ENCODE results near the gene SPART. TPM values are rescaled to one million over a fixed set of nuclear protein-coding genes. Genes with fewer than 3 reads are reported as not detected.

SPART gene
- total and polyA plus RNA-seq, 4 experiments from 2014 or later = 44.7 to 67.0 (median 56.4) TPM

DNA sequence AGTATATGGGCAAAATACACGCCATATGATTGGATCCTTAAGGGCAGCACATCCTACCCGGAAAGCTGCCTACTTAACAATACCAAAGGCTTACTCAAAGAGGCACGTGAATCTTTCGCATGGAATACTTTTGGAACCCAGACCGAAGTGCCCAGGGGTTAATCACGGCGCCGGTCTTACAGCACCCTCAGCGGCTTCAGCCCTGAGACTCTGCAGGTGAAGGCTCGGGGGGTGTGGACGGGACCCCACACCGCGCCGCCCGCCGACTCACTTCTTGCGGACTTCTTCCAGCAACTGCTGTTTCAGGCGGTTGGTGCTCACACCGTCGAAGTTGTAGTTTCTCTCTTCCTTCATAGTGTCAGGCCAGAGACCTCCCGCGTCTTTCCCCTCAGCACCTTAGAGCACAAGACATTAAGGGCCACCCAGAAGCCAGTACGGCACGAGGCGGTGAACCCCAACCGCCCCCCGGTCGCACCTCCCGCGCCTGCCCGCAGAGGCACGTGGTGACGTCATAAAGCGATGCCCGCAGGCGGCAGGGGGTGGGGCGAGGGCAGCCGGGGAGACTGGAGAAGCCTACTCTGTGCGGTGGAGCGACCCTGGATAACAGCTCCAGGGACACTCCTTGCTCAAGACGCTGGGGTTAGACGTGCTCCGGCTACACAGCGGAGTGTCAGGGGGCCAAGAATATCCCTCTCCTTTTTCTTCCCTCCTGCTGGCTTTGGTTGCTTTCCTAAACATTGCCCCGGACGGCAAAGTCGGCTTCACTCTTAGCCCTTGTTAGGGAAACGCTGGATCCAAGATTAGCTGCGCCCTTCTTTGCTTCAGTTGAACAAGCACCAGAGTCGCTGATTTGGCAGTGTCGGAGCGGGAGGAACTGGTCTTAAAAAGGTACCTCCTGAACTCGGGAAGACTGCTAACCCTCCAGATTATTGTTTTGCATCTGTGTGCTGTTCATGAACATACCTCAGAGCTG is 48.5 kb downstream of the SPART start, which contains the start of gene CCDC169:
TSS of gene CCDC169 (minus strand) at position 449 of the 973 bp plus-strand sequence. CDS start at position 354, 95 bp downstream.
- no peaks in the 10 kb centered on the region for H3K9me3 Mint-ChIP-seq
- H3K36me3 Mint-ChIP-seq = no peaks in the 10 kb centered on the region
- Histone ChIP-seq H3K27ac (ENCODE audit: low read depth, low read length) (no peak within 1 kb of the TSS), H3K4me3 (ENCODE audit: low read length in 2 of 2) (peak within 1 kb of the TSS in 1 of 2 donors; percentile 54), H3K27me3 (ENCODE audit: insufficient read depth, low read length) (no peaks in the 10 kb centered on the region), H3K9me3 (ENCODE audit: control insufficient read depth in 1 of 2, low read length in 2 of 2) (no peaks in the 10 kb centered on the region), H3K36me3 (ENCODE audit: insufficient read depth, low read length) (no peaks in the 10 kb centered on the region), H3K4me1 (ENCODE audit: insufficient read depth, low read length) (peaks cover 8% of the 10 kb centered on the region)
- H3K4me3 Mint-ChIP-seq = peak within 1 kb of the TSS; percentile 81 to 90 (median 86)
- intact Hi-C loops (cut with micrococcal nuclease) = loop anchor here (2.0 kb wide), 1 partner anchor 49 kb away; the partner anchor contains the start of gene SPART
- peaks cover 6 to 22% (median 13%) of the 10 kb centered on the region in 4 donors for H3K4me1 Mint-ChIP-seq
- POLR2A ChIA-PET (ENCODE audit: partially characterized antibody) = no interaction called here
- H3K27ac Mint-ChIP-seq = peak within 1 kb of the TSS in 6 of 7 donors; percentile 70 to 87 (median 77)
- peaks cover 3 to 20% of the 10 kb centered on the region in 2 donors for H3K27me3 Mint-ChIP-seq
- DNase-seq = peak; percentile 53 to 69 (median 59)
- CTCF ChIA-PET (ENCODE audit: partially characterized antibody) = no interaction called here

DNA sequence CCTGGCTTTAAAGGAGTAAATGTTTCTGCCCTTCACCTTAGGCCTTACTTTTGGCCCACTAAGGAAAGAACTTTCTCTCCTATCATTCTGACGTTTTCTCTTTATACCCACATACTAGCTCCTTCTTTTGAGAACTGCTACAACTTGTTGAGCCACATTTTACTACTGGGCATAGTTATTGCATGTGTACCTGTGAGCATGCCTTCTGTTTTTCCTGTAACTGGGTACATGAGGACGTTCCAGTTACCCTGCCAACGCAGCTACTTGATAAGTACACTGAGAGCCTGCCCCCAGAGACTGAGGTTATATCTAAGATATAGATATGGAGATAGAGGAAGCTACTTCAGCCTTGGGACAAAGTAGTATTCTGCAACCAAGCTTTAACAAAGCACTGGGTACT is 52.1 kb downstream of the SPART start:
- H3K27ac Mint-ChIP-seq = no peak overlapping the region
- H3K9me3 Mint-ChIP-seq = peaks cover 0 to 4% (median 0%) of the 10 kb centered on the region in 8 donors
- Histone ChIP-seq H3K4me3 (ENCODE audit: low read length in 2 of 2) (no peak overlapping the region), H3K36me3 (ENCODE audit: insufficient read depth, low read length) (no peaks in the 10 kb centered on the region), H3K27me3 (ENCODE audit: insufficient read depth, low read length) (no peaks in the 10 kb centered on the region), H3K4me1 (ENCODE audit: insufficient read depth, low read length) (peaks cover 8% of the 10 kb centered on the region), H3K9me3 (ENCODE audit: control insufficient read depth in 1 of 2, low read length in 2 of 2) (no peaks in the 10 kb centered on the region), H3K27ac (ENCODE audit: low read depth, low read length) (no peak overlapping the region)
- CTCF ChIA-PET (ENCODE audit: partially characterized antibody) = interaction anchor here (1.6 kb wide), 1 partner anchor 11 kb away, joined by 5 read pairs; no protein-coding TSS in a partner anchor
- POLR2A ChIA-PET (ENCODE audit: partially characterized antibody) = no interaction called here
- H3K4me1 Mint-ChIP-seq = peaks cover 6 to 22% (median 13%) of the 10 kb centered on the region in 4 donors
- peaks cover 11 to 20% of the 10 kb centered on the region in 2 donors for H3K27me3 Mint-ChIP-seq
- no peak for DNase-seq
- intact Hi-C loops (cut with micrococcal nuclease) = no loop called here
- no peak overlapping the region for H3K4me3 Mint-ChIP-seq
- H3K36me3 Mint-ChIP-seq = no peaks in the 10 kb centered on the region

DNA sequence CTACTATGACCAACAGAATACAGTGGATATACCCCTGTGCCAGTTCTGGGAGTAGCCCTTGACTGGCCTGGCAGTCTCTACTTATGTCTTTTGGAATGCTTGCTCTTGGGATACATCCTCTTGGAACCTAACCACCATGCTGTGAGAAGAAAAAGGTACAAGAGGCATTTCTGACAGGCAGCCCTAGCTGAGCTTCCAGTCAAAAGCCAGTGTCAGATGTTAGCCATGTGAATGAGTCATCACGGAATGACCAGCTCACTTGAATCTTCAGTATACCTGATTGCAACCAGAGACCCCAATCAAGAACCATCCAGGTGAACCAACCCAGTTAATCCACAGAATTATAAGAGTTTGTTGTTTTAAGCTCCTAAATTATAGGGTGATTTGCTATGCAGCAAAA is 52.7 kb downstream of the SPART start:
- H3K9me3 Mint-ChIP-seq = peaks cover 0 to 5% (median 0%) of the 10 kb centered on the region in 8 donors
- peaks cover 8% of the 10 kb centered on the region for H3K4me1 ChIP-seq (ENCODE audit: insufficient read depth, low read length)
- H3K27ac ChIP-seq (ENCODE audit: low read depth, low read length) = no peak overlapping the region
- CTCF ChIA-PET (ENCODE audit: partially characterized antibody) = interaction anchor here (1.6 kb wide), 1 partner anchor 11 kb away, joined by 5 read pairs; no protein-coding TSS in a partner anchor
- no peaks in the 10 kb centered on the region for H3K36me3 ChIP-seq (ENCODE audit: insufficient read depth, low read length)
- H3K36me3 Mint-ChIP-seq = no peaks in the 10 kb centered on the region
- POLR2A ChIA-PET (ENCODE audit: partially characterized antibody) = no interaction called here
- no peak overlapping the region for H3K4me3 Mint-ChIP-seq
- no peak overlapping the region for H3K27ac Mint-ChIP-seq
- no peak for DNase-seq
- H3K27me3 ChIP-seq (ENCODE audit: insufficient read depth, low read length) = no peaks in the 10 kb centered on the region
- H3K4me3 ChIP-seq (ENCODE audit: low read length in 2 of 2) = no peak overlapping the region
- H3K27me3 Mint-ChIP-seq = peaks cover 11 to 18% of the 10 kb centered on the region in 2 donors
- no peaks in the 10 kb centered on the region for H3K9me3 ChIP-seq (ENCODE audit: control insufficient read depth in 1 of 2, low read length in 2 of 2)
- intact Hi-C loops (cut with micrococcal nuclease) = no loop called here
- H3K4me1 Mint-ChIP-seq = peaks cover 6 to 19% (median 12%) of the 10 kb centered on the region in 4 donors

DNA sequence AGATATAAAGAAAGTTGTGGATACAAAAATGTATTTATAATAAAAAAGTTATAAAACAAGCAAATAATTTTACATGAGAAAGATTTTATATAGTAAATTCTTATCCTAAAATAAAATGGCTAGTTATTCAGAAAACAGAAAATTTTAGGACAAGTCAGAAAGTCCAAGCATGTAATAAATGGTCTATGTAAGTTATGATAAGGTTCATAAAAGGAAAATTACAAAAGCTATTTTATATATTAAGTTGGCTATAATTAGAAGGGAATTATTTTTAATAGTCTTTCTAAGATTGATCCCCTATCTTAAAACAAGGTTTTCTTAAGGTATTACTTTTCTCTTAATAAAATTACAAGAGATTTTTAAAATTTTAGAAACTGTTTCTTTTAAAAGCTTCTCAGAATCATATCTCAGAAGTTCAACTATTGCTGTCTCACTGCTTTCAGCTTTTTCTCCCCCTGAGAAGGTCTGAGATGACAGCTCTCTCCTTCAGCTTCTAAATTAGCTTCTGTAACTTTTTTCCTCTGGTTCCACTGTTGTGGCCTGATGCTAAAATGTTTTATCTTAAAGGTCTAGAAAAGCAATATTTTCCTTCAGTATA is 57.3 kb downstream of the SPART start:
- ChIA-PET POLR2A (ENCODE audit: partially characterized antibody) (no interaction called here), CTCF (ENCODE audit: partially characterized antibody) (no interaction called here)
- Mint-ChIP-seq H3K27ac (no peak overlapping the region), H3K27me3 (peaks cover 6 to 11% of the 10 kb centered on the region in 2 donors), H3K4me1 (no peaks in the 10 kb centered on the region), H3K9me3 (peaks cover 0 to 7% (median under 1%) of the 10 kb centered on the region in 8 donors), H3K36me3 (no peaks in the 10 kb centered on the region), H3K4me3 (no peak overlapping the region)
- H3K4me3 ChIP-seq (ENCODE audit: low read length in 2 of 2) = no peak overlapping the region
- H3K27ac ChIP-seq (ENCODE audit: low read depth, low read length) = no peak overlapping the region
- no peaks in the 10 kb centered on the region for H3K4me1 ChIP-seq (ENCODE audit: insufficient read depth, low read length)
- H3K9me3 ChIP-seq (ENCODE audit: control insufficient read depth in 1 of 2, low read length in 2 of 2) = no peaks in the 10 kb centered on the region
- H3K36me3 ChIP-seq (ENCODE audit: insufficient read depth, low read length) = no peaks in the 10 kb centered on the region
- intact Hi-C loops (cut with micrococcal nuclease) = no loop called here
- no peaks in the 10 kb centered on the region for H3K27me3 ChIP-seq (ENCODE audit: insufficient read depth, low read length)
- DNase-seq = no peak

DNA sequence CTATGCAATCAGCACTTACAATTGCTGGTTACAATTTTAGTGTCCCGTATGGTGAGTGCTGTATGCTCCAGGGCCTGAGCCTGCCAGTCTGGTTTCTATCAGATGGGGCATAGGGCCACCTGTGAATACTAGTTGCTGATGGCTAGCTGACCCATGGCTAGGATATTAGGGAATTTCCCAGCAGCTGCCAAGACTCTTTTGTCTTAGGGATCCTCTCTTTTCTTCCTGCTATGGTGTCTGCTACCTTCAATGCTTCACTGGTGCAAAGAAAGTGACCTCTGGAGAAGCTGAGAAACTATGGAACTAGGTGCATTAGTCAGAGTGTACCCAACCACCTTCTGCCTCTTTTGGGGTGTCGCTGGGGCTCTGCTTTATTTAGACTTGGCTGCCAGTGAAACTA is 60.2 kb downstream of the SPART start:
- H3K4me1 ChIP-seq (ENCODE audit: insufficient read depth, low read length) = no peaks in the 10 kb centered on the region
- H3K27me3 Mint-ChIP-seq = peaks cover 9 to 13% of the 10 kb centered on the region in 2 donors
- H3K27me3 ChIP-seq (ENCODE audit: insufficient read depth, low read length) = no peaks in the 10 kb centered on the region
- H3K4me3 ChIP-seq (ENCODE audit: low read length in 2 of 2) = no peak overlapping the region
- H3K36me3 ChIP-seq (ENCODE audit: insufficient read depth, low read length) = no peaks in the 10 kb centered on the region
- H3K9me3 Mint-ChIP-seq = peaks cover 0 to 7% (median under 1%) of the 10 kb centered on the region in 8 donors
- H3K36me3 Mint-ChIP-seq = no peaks in the 10 kb centered on the region
- no peak for DNase-seq
- H3K4me1 Mint-ChIP-seq = no peaks in the 10 kb centered on the region
- POLR2A ChIA-PET (ENCODE audit: partially characterized antibody) = no interaction called here
- no peaks in the 10 kb centered on the region for H3K9me3 ChIP-seq (ENCODE audit: control insufficient read depth in 1 of 2, low read length in 2 of 2)
- intact Hi-C loops (cut with micrococcal nuclease) = no loop called here
- no peak overlapping the region for H3K4me3 Mint-ChIP-seq
- H3K27ac ChIP-seq (ENCODE audit: low read depth, low read length) = no peak overlapping the region
- CTCF ChIA-PET (ENCODE audit: partially characterized antibody) = no interaction called here
- H3K27ac Mint-ChIP-seq = no peak overlapping the region

DNA sequence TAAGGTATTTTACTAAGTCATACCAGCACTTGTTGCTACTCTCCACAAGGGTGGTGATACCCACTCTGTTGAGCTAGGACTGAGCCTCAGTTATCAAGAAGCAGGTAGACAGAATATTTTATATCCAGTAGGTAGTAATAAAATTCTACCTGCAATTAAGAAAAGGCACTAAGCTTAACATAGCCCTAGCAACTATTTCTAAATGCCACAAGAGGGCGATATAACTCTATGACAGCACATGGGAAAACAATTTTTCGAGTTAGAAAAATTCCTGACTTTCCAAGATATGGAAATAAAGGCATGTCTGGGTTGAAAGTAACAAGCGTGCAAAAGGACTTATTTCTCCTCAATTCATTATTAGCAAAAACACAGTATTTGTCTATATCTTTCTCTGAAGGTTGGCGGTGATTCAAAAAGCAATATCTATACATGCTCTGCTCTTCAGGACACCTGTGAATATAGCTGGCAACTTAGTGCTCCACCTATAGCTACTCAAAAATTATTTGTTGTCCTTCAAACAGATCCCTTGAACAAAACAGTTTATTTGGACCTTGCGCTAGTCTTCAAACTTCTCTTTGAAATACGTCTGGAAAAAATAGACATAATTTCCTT is 63.3 kb downstream of the SPART start:
- H3K27me3 ChIP-seq (ENCODE audit: insufficient read depth, low read length) = no peaks in the 10 kb centered on the region
- H3K27ac ChIP-seq (ENCODE audit: low read depth, low read length) = no peak overlapping the region
- no peaks in the 10 kb centered on the region for H3K4me1 ChIP-seq (ENCODE audit: insufficient read depth, low read length)
- no peaks in the 10 kb centered on the region for H3K9me3 ChIP-seq (ENCODE audit: control insufficient read depth in 1 of 2, low read length in 2 of 2)
- peak in 4 of 5 donors; percentile 9 to 21 (median 14) for DNase-seq
- Mint-ChIP-seq H3K36me3 (no peaks in the 10 kb centered on the region), H3K4me1 (no peaks in the 10 kb centered on the region), H3K9me3 (peaks cover 0 to 2% (median 0%) of the 10 kb centered on the region in 8 donors), H3K4me3 (no peak overlapping the region), H3K27me3 (peaks cover 9 to 11% of the 10 kb centered on the region in 2 donors), H3K27ac (no peak overlapping the region)
- no peaks in the 10 kb centered on the region for H3K36me3 ChIP-seq (ENCODE audit: insufficient read depth, low read length)
- CTCF ChIA-PET (ENCODE audit: partially characterized antibody) = interaction anchor here (0.8 to 2.0 kb wide), 11 partner anchors 8 to 454 kb away, joined by 3 to 11 read pairs (median 4); no protein-coding TSS in a partner anchor
- intact Hi-C loops (cut with micrococcal nuclease) = no loop called here
- H3K4me3 ChIP-seq (ENCODE audit: low read length in 2 of 2) = no peak overlapping the region
- POLR2A ChIA-PET (ENCODE audit: partially characterized antibody) = no interaction called here
